ENCODE results near the gene GLRX. TPM values are rescaled to one million over a fixed set of nuclear protein-coding genes. Genes with fewer than 3 reads are reported as not detected.

The GLRX gene
- polyA plus RNA-seq, 1 donor from 2014 or later: 113 TPM

DNA sequence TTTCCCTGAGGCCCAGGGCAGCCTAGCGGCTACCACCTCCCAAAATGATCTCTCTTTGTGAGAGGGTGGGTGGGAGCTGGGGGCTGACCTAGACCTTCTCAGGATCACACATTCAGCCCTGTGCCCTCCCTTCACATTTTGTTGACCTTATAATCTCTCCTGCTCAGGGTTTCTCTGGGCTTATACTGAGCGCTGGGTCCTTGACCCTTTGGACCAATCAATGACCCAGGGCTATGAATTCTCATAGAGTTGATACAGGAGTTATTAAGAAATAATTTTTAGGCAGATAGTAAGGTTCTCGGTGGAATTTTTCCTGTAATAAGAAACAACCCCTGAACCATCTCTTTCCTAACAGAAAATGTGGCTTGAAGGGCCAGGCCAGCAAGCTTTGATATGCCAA lies 22.0 kb downstream of the GLRX start:
- no peak overlapping the region for H3K4me3 Mint-ChIP-seq
- peaks cover 0 to 4% (median 0%) of the 10 kb centered on the region in 3 donors for H3K4me1 Mint-ChIP-seq
- peaks cover 5% of the 10 kb centered on the region for H3K36me3 Mint-ChIP-seq

DNA sequence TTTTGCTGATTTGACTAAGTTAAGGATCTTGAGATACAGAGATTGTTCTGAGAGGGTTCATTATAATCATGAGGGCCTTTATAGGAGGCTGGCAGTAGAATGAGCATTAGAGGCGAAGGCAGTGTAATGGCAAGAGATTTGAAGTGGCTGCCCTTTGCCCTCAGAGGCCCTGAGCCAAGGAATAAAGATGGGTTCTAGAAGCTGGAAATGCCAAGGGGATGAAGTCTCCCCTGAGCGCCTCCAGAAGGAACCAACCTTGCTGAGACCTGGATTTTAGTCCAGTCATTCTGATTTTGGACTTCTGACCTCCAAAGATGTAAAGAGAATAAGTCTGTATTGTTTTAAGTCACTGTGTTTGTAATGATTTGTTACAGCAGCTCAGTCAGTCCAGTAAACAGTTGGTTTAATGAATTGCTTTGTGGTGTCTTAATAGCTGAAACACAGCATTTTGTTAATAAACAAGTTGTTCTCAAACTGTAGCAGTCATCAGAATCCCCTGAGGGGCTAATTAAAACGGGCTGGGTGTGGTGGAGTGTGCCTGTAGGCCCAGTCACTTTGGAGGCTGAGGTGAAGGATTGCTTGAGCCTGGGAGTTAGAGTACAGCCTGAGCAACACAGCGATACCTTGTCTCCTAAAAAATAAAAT lies 23.2 kb downstream of the GLRX start:
- H3K27ac Mint-ChIP-seq: peak overlapping the region in 1 of 3 donors; percentile 57
- H3K4me1 Mint-ChIP-seq: peaks cover 0 to 4% (median 0%) of the 10 kb centered on the region in 3 donors
- H3K36me3 Mint-ChIP-seq: peaks cover 3% of the 10 kb centered on the region
- no peaks in the 10 kb centered on the region for H3K27me3 Mint-ChIP-seq
- H3K4me3 Mint-ChIP-seq: no peak overlapping the region
- no peaks in the 10 kb centered on the region for H3K9me3 Mint-ChIP-seq

More for the DNA sequence above, 22.0 kb downstream of the GLRX start:
- no peaks in the 10 kb centered on the region for H3K27me3 Mint-ChIP-seq
- H3K27ac Mint-ChIP-seq: no peak overlapping the region
- peaks cover 0 to 2% (median 0%) of the 10 kb centered on the region in 3 donors for H3K9me3 Mint-ChIP-seq

DNA sequence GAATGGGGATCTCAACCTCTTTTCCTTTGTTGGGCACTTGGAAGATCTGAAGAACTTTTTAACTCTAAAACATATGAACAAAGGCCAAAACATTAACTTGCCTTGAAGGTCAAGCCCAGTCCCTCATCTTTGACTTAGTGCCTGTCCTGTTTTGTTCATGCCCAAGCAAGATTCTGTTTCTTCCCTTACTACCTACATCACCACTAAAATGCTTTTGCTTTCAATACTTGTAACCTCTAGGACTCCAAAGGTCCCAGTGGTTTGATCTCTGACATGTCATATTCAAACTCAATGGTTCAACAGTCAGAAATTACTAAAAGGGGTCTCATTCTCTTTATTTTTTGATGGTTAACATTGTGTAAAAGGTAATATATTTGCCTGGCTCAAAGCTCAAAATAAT lies 24.0 kb downstream of the GLRX start:
- Mint-ChIP-seq H3K27ac (peak overlapping the region in 1 of 3 donors; percentile 3), H3K27me3 (no peaks in the 10 kb centered on the region), H3K36me3 (peaks cover 3% of the 10 kb centered on the region), H3K9me3 (no peaks in the 10 kb centered on the region), H3K4me3 (no peak overlapping the region), H3K4me1 (peaks cover 0 to 4% (median 0%) of the 10 kb centered on the region in 3 donors)

DNA sequence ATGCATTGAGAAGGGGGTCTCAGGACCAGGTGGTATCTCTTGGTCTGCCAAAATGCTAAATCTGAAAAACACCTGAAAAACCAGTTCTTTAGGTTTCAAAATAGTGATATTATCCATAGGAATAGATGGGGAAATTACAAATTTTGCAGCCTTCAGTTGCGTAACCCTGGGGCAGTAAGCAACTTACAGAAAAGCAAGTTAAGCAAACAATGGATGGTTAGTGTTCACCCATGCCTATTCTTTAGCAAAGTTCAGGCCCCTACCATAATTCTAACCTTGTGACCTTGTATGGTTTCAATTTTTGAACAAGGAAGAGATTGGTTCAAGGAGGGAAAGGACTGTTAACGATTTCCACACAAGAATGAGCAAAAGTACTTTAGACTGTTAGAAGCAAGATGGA lies 24.5 kb downstream of the GLRX start:
- Mint-ChIP-seq H3K4me3 (no peak overlapping the region), H3K27ac (no peak overlapping the region), H3K4me1 (peaks cover 0 to 4% (median 0%) of the 10 kb centered on the region in 3 donors), H3K36me3 (peaks cover 3% of the 10 kb centered on the region), H3K27me3 (no peaks in the 10 kb centered on the region), H3K9me3 (no peaks in the 10 kb centered on the region)

DNA sequence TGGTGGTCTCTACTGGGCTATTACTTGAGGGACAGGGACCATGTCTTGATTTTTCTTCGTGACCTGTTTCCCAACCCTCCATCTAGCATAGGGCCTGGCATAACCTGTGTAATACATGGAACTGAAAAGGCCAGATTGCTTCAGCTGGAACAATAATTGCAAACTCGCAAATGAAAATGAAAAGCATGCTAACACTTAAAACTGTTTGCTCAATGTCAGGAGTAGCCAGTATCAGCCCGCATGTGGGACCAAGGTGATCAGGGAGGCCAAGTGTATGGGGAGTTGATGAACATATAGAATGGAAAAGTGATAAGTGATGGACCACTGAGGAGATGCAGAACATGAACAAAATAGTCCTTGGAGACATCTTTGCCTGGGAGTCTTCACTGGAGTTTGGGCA lies 25.2 kb downstream of the GLRX start:
- Mint-ChIP-seq H3K9me3 (no peaks in the 10 kb centered on the region), H3K36me3 (peaks cover 3% of the 10 kb centered on the region), H3K27ac (no peak overlapping the region), H3K4me1 (peaks cover 0 to 4% (median 0%) of the 10 kb centered on the region in 3 donors), H3K4me3 (no peak overlapping the region), H3K27me3 (no peaks in the 10 kb centered on the region)

DNA sequence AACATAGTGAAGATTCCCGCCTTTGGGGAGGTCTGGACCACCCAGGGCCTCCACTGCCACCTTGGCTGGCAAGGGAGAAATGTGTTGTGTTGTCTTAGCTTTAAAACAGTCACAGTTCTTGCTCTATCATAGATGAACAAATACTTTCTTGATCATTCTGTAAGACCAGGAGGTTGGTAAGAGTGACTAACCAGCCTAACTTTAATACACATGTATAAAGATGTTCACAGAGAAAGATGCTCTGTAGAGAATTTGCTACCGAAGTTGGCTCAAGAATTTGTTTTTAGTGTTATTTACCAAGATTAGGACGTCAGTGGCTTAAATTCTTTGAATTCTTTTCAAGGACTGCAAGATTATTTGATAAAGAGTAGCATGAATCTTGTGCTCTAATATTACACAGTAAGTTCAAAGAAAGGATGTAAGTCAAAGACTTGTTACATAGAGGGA lies 28.4 kb downstream of the GLRX start:
- H3K27ac Mint-ChIP-seq: no peak overlapping the region
- H3K4me1 Mint-ChIP-seq: peaks cover 3 to 8% (median 7%) of the 10 kb centered on the region in 3 donors
- H3K9me3 Mint-ChIP-seq: no peaks in the 10 kb centered on the region
- no peaks in the 10 kb centered on the region for H3K27me3 Mint-ChIP-seq
- peaks cover 3% of the 10 kb centered on the region for H3K36me3 Mint-ChIP-seq
- no peak overlapping the region for H3K4me3 Mint-ChIP-seq

DNA sequence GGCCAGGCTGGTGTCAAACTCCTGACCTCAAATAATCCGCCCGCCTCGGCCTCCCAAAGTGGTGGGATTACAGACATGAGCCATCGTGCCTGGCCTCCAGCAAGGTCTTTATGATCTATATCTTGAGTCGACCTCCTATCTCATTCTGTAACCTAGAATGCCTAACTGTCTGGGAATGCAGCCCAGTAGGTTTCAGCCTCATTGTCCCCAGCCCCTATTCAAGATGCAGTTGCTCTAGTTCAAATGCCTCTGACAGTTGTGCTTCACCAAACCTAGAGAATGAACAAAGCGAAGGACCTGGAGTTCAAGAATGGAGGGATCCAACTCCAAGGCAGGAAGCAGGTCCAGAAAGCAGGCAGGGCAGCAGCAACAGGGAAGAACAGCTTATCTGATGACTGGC lies 30.8 kb downstream of the GLRX start:
- H3K27me3 Mint-ChIP-seq: no peaks in the 10 kb centered on the region
- H3K4me3 Mint-ChIP-seq: no peak overlapping the region
- no peak overlapping the region for H3K27ac Mint-ChIP-seq

DNA sequence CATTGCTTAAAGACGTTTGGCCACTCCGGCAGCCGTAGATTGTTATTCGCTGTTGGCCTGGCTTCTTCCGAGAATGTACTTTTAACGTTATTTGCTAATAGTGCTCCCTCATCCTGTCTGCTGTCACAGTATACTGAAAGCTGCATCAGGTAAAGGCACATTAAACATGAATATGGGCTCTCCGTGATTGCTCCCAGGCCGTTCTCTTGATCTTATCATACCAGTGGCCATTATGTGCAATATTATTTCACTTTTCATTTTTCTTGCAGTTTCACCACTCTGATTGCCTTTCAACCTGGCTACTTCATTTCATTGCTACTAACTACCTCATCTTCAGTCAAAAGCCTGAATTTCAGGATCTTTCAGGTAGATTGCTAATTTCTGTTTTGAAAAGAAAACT lies 34.0 kb downstream of the GLRX start:
- Mint-ChIP-seq H3K9me3 (no peaks in the 10 kb centered on the region), H3K4me3 (no peak overlapping the region), H3K27ac (no peak overlapping the region), H3K36me3 (no peaks in the 10 kb centered on the region), H3K4me1 (peaks cover 3 to 8% (median 3%) of the 10 kb centered on the region in 3 donors), H3K27me3 (no peaks in the 10 kb centered on the region)

More for the DNA sequence above, 30.8 kb downstream of the GLRX start:
- Mint-ChIP-seq H3K4me1 (peaks cover 3 to 8% (median 7%) of the 10 kb centered on the region in 3 donors), H3K36me3 (peaks cover 3% of the 10 kb centered on the region), H3K9me3 (no peaks in the 10 kb centered on the region)

DNA sequence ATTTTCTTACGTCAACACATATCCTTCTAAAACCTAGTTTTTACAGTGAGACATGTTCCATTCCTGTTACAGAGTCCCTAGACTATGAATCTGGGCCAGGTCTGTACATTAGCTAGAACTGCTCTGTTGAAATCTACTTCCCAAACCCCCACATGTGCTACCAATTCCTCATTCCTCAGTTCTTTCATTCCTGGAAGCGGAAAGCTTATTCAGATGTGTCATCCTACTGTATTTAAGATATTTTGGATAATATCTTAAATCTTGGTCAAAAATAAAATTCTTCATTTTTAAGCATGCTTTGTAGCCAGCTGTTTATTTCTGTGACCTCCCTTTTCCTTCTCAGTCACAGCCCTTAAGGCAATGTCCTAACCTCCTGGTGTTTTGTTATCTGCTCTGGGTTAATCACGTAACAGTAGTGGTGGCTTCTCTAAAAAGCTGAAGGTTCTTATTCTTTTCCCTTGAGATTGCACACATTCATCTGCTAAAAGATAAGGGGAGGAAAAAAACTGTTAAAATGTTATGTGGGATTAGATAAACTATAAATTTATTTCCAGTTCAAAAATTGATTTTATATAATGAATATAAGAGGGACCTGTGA lies 35.6 kb downstream of the GLRX start:
- Mint-ChIP-seq H3K4me3 (no peak overlapping the region), H3K9me3 (no peaks in the 10 kb centered on the region), H3K27me3 (no peaks in the 10 kb centered on the region), H3K27ac (no peak overlapping the region), H3K4me1 (peaks cover 3 to 8% (median 3%) of the 10 kb centered on the region in 3 donors), H3K36me3 (no peaks in the 10 kb centered on the region)

DNA sequence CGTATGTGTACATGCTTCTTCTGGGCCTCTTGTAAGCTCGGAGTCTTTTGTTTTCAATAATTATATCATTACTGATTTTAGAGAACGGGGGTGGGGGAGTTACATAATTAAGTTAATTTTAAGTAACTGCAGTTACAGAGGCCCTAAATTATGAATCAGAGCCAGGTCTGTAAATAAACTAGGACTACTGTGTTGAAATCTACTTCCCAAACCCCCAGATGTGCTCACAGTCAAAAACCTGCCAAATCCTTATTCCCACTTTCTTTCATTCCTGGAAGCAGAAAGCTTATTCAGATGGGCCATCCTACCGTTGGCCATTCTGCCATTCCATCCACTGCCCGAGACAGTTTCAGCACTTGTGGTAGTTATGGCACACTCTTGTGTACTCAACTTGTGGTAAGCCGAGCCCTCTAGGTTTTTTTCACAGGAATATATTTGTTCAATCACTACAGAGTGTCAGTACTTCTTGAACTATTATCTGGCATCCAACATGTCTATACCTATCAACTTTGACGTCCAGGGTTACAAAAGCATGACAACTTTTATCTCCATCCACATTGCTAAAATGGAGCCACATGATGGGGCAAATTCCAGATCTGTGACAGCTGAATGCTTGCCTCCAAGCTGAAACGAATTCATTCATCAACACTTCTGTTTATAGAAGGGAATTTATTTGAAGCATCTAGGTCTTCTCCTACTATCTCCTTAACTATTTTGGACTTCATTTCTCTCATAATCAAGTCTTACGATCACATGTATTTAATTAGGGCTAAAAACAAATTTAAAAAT lies 37.8 kb downstream of the GLRX start:
- peaks cover 5 to 13% (median 8%) of the 10 kb centered on the region in 3 donors for H3K4me1 Mint-ChIP-seq
- H3K36me3 Mint-ChIP-seq: no peaks in the 10 kb centered on the region
- H3K4me3 Mint-ChIP-seq: no peak overlapping the region
- H3K9me3 Mint-ChIP-seq: no peaks in the 10 kb centered on the region
- H3K27me3 Mint-ChIP-seq: no peaks in the 10 kb centered on the region
- no peak overlapping the region for H3K27ac Mint-ChIP-seq

DNA sequence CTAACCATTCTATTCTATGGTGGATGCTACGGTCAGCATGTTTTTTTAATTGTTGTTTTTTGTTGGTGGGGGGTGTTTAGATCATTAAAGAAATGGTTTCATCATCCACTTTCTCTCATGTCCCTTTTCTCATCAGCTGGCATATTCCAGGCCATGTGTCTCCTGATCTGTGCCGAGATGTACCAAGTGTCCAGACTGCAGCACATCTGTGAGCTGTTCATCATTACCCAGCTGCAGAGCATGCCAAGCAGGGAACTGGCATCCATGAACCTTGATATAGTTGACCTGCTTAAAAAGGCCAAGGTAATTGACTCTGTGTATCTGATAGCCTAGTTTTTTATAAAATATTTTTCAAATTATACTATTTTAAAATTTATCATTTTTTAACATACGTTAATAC lies 38.9 kb downstream of the GLRX start:
- Mint-ChIP-seq H3K27me3 (no peaks in the 10 kb centered on the region), H3K36me3 (no peaks in the 10 kb centered on the region), H3K4me3 (no peak overlapping the region), H3K9me3 (no peaks in the 10 kb centered on the region), H3K4me1 (peaks cover 3 to 7% (median 4%) of the 10 kb centered on the region in 3 donors), H3K27ac (no peak overlapping the region)

DNA sequence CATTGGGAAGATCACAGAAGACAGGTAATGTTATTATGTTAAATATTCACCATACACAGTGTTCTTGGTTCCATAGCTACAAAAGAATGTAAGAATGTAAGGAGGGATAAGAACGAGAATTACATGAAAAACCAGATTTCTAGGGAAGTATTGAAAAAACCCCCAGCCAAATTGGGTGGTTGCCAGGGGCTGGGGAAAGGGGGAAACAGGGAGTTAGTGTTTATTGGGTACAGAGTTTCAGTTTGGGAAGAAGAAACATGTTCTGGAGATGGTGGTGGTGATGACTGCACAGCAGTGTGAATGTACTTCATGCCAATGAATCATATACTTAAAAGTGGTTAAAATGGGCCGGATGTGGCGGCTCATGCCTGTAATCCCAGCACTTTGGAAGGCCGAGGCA lies 40.3 kb downstream of the GLRX start:
- Mint-ChIP-seq H3K27me3 (no peaks in the 10 kb centered on the region), H3K4me1 (peaks cover 3 to 7% (median 4%) of the 10 kb centered on the region in 3 donors), H3K9me3 (no peaks in the 10 kb centered on the region), H3K4me3 (no peak overlapping the region), H3K27ac (peak overlapping the region in 1 of 3 donors; percentile 10), H3K36me3 (no peaks in the 10 kb centered on the region)

DNA sequence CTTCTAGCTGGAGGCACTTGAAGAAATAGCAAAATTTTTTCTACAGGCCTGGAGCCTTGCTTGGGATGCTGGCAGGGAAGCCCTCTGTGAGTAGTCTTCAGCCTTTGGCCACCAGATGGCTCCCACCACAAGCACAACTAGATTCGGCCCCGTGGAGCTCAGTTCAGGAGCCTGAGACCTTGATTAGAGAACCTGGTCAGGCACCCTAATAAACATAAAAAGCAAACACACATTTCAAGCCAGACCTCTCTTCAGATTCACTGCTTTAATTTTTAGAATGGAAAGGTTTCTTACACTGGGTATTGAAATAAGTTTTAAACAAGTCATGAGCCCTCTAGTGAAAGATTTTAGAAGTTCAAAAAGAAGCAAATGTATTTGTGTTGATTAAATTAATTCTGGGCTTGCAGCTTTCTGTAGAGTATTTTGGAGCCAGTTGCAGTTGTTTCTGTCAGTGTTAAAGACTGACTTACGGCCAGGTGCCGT lies 41.4 kb downstream of the GLRX start:
- Mint-ChIP-seq H3K27me3 (no peaks in the 10 kb centered on the region), H3K4me3 (peak overlapping the region in 2 of 4 donors; percentile 34 to 73), H3K27ac (peak overlapping the region in 1 of 3 donors; percentile 51), H3K4me1 (peaks cover 3 to 7% (median 4%) of the 10 kb centered on the region in 3 donors), H3K36me3 (no peaks in the 10 kb centered on the region), H3K9me3 (no peaks in the 10 kb centered on the region)

DNA sequence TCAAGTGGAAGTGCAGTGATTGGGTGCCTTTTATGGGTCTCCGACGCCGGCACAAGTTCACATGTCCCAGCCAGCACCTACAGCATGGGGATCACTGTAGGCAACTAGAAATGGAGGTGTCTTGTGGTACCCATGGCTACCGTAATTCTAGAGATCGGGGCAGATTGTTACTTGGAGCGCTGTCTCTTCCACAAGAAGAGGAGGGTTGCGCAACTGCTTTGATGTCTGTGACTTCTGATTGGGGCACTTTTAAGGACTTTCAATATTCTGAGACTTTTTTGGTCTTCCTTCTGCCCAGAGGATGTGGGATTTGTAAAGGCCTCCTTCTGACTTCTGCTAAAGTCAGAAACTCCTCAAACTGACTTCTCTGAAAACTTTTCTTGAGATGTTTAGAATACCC lies 41.9 kb downstream of the GLRX start:
- no peaks in the 10 kb centered on the region for H3K36me3 Mint-ChIP-seq
- H3K9me3 Mint-ChIP-seq: no peaks in the 10 kb centered on the region
- H3K4me1 Mint-ChIP-seq: peaks cover 3 to 7% (median 4%) of the 10 kb centered on the region in 3 donors
- no peak overlapping the region for H3K27ac Mint-ChIP-seq
- no peaks in the 10 kb centered on the region for H3K27me3 Mint-ChIP-seq
- H3K4me3 Mint-ChIP-seq: no peak overlapping the region

DNA sequence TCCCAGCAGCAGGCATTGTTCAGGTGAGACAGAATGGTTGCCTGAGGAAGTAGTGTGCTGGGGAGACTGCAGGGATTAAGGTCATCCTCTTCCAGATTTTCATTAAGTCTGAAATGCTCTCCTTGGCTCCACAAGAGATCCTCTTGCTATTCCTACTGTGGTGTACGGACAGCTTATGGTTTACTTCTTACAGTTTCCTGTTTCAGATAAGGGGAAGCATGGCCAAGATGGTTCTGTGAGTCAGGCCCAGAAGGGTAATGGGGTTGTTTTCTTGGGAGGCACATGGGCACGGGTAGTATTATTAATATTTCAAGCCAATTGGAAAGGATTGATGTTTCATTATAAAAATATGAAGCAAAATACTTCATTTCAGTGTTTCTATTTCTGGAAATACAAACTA lies 42.9 kb downstream of the GLRX start:
- Mint-ChIP-seq H3K4me3 (no peak overlapping the region), H3K36me3 (no peaks in the 10 kb centered on the region), H3K4me1 (peaks cover 3 to 7% (median 4%) of the 10 kb centered on the region in 3 donors), H3K27me3 (no peaks in the 10 kb centered on the region), H3K27ac (peak overlapping the region in 1 of 3 donors; percentile 39), H3K9me3 (no peaks in the 10 kb centered on the region)

Data from IgD-negative memory B cell (primary cell).